ENCODE measurements around the gene NPIPB6. TPM values are rescaled to one million over a fixed set of nuclear protein-coding genes. Genes with fewer than 3 reads are reported as not detected.
A peak's percentile ranks its signal among the peaks of the same experiment; 100 is the strongest.

NPIPB6 gene
- total RNA-seq, 3 donors from 2014 or later (not counting 1 experiment from before 2014, with no cell fraction given), result 4.1 to 5.7 TPM; not detected in 1

- peaks cover 9% of the 10 kb centered on the region for H3K36me3 ChIP-seq (ENCODE audit: control insufficient read depth, insufficient read depth, low read length)
- WGBS (ENCODE audit: insufficient coverage), result 86% methylated on average over 5 of the region's 5 CpGs
- no peak for TF ChIP-seq CTCF (IDR thresholded peaks at IDR 0.05)
- Mint-ChIP-seq H3K9me3 (no peaks in the 10 kb centered on the region), H3K27ac (peak overlapping the region; percentile 66 to 68), H3K36me3 (no peaks in the 10 kb centered on the region), H3K27me3 (ENCODE audit: low read depth in 2 of 2) (no peaks in the 10 kb centered on the region), H3K4me1 (peaks cover 7 to 23% of the 10 kb centered on the region in 2 donors), H3K4me3 (no peak overlapping the region)
- H3K27ac ChIP-seq (ENCODE audit: low read length), result no peak overlapping the region
- DNase-seq, result no peak
- H3K4me1 ChIP-seq (ENCODE audit: control insufficient read depth, insufficient read depth, low read length), result peaks cover 4% of the 10 kb centered on the region
- no peaks in the 10 kb centered on the region for H3K9me3 ChIP-seq (ENCODE audit: control insufficient read depth, insufficient read depth, low read length)
- ATAC-seq, result no peak
- H3K4me3 ChIP-seq (ENCODE audit: low read length), result no peak overlapping the region
- intact Hi-C loops (cut with micrococcal nuclease), result no loop called here
- H3K27me3 ChIP-seq (ENCODE audit: control insufficient read depth, insufficient read depth, low read length), result no peaks in the 10 kb centered on the region
These were observed 38.9 kb downstream of the NPIPB6 start for GRCh38 chr16:28324235-28324886.

- peak in 2 of 3 donors; percentile 33 to 49 for ATAC-seq
- DNase-seq, result peak in 1 of 2 donors; percentile 61
- no peak overlapping the region for H3K27ac ChIP-seq (ENCODE audit: low read length)
- peaks cover 5 to 28% of the 10 kb centered on the region in 2 donors for H3K4me1 Mint-ChIP-seq
- H3K36me3 Mint-ChIP-seq, result no peaks in the 10 kb centered on the region
- H3K4me3 ChIP-seq (ENCODE audit: low read length), result no peak overlapping the region
- 66% methylated on average over 17 of the region's 20 CpGs for WGBS (ENCODE audit: insufficient coverage)
- no peak overlapping the region for H3K27ac Mint-ChIP-seq
- no peaks in the 10 kb centered on the region for H3K27me3 Mint-ChIP-seq (ENCODE audit: low read depth in 2 of 2)
- no peaks in the 10 kb centered on the region for H3K9me3 Mint-ChIP-seq
- no peaks in the 10 kb centered on the region for H3K27me3 ChIP-seq (ENCODE audit: control insufficient read depth, insufficient read depth, low read length)
- peaks cover 13% of the 10 kb centered on the region for H3K4me1 ChIP-seq (ENCODE audit: control insufficient read depth, insufficient read depth, low read length)
- peaks cover 23% of the 10 kb centered on the region for H3K36me3 ChIP-seq (ENCODE audit: control insufficient read depth, insufficient read depth, low read length)
- H3K9me3 ChIP-seq (ENCODE audit: control insufficient read depth, insufficient read depth, low read length), result no peaks in the 10 kb centered on the region
- intact Hi-C loops (cut with micrococcal nuclease), result loop anchor here (2.0 kb wide), 1 partner anchor 17 kb away; no protein-coding TSS in a partner anchor
- no peak overlapping the region for H3K4me3 Mint-ChIP-seq
- TF ChIP-seq CTCF (IDR thresholded peaks at IDR 0.05), result peak; percentile 60
These were observed 41.5 kb downstream of the NPIPB6 start for GRCh38 chr16:28321700-28322411.

GRCh38 chr16:28320741-28321140 lies 42.6 kb downstream of the NPIPB6 start:
- 96% methylated on average over 49 of the region's 49 CpGs for WGBS (ENCODE audit: insufficient coverage)
- ATAC-seq, result no peak

More at GRCh38 chr16:28320741-28321140, 42.6 kb downstream of the NPIPB6 start:
- DNase-seq, result no peak
- H3K4me3 ChIP-seq (ENCODE audit: low read length), result no peak overlapping the region
- H3K4me3 Mint-ChIP-seq, result no peak overlapping the region
- H3K4me1 ChIP-seq (ENCODE audit: control insufficient read depth, insufficient read depth, low read length), result peaks cover 24% of the 10 kb centered on the region
- peaks cover 23% of the 10 kb centered on the region for H3K36me3 ChIP-seq (ENCODE audit: control insufficient read depth, insufficient read depth, low read length)
- peaks cover 5 to 34% of the 10 kb centered on the region in 2 donors for H3K4me1 Mint-ChIP-seq
- no peaks in the 10 kb centered on the region for H3K27me3 Mint-ChIP-seq (ENCODE audit: low read depth in 2 of 2)
- no peak for TF ChIP-seq CTCF (IDR thresholded peaks at IDR 0.05)
- no peaks in the 10 kb centered on the region for H3K9me3 Mint-ChIP-seq
- H3K27ac ChIP-seq (ENCODE audit: low read length), result no peak overlapping the region
- H3K27me3 ChIP-seq (ENCODE audit: control insufficient read depth, insufficient read depth, low read length), result no peaks in the 10 kb centered on the region
- intact Hi-C loops (cut with micrococcal nuclease), result loop anchor here (2.0 kb wide), 1 partner anchor 16 kb away; no protein-coding TSS in a partner anchor
- H3K36me3 Mint-ChIP-seq, result no peaks in the 10 kb centered on the region
- H3K9me3 ChIP-seq (ENCODE audit: control insufficient read depth, insufficient read depth, low read length), result no peaks in the 10 kb centered on the region
- no peak overlapping the region for H3K27ac Mint-ChIP-seq

Data from natural killer cell (primary cell).